Activated CD8-positive, alpha-beta T cell treated with anti-CD3 and anti-CD28 coated beads for 36 hours (primary cell): ENCODE data around the gene HSDL1. TPM values are rescaled to one million over a fixed set of nuclear protein-coding genes. Genes with fewer than 3 reads are reported as not detected.

Experiments
- ATAC-seq: fragments of 200-7000 bp; cut with Tn5 transposase; one replicate; pipeline ENCODE4 v1.10.0; 2021; ENCODE audit warnings: mild to moderate bottlenecking, moderate library complexity
- CTCF ChIA-PET: fragments of 350-600 bp; sonication (Branson Sonifier 250); formaldehyde crosslinking; loops from one replicate; lab custom pipeline; 2021; ENCODE audit warnings: antibody characterized with exemption; lab: Charles Lee
- POLR2A ChIA-PET: fragments of 350-600 bp; sonication (Branson Sonifier 250); formaldehyde crosslinking; loops from one replicate; lab custom pipeline; 2021; ENCODE audit warnings: antibody characterized with exemption; lab: Charles Lee
- DNase-seq: peaks from one replicate; pipeline ENCODE4 v3.0.0-alpha.2; 2020
- H3K27ac Mint-ChIP-seq: one replicate; pipeline ENCODE4 v1.8.0; 2021; ENCODE audit warnings: mild to moderate bottlenecking, mixed read lengths
- H3K27me3 Mint-ChIP-seq: one replicate; pipeline ENCODE4 v1.8.0; 2021; ENCODE audit warnings: mixed read lengths
- H3K36me3 Mint-ChIP-seq: one replicate; pipeline ENCODE4 v1.8.0; 2021; ENCODE audit warnings: low read depth, mixed read lengths
- H3K4me1 Mint-ChIP-seq: one replicate; pipeline ENCODE4 v1.8.0; 2021; ENCODE audit warnings: low read depth, mixed read lengths
- H3K4me3 Mint-ChIP-seq: one replicate; pipeline ENCODE4 v1.8.0; 2021; ENCODE audit warnings: mild to moderate bottlenecking, moderate library complexity, mixed read lengths
- H3K9me3 Mint-ChIP-seq: one replicate; pipeline ENCODE4 v1.8.0; 2021; ENCODE audit warnings: mixed read lengths
- CTCF ChIP-seq: fragments of 200-600 bp; IDR thresholded peaks from one replicate; pipeline ENCODE4 v1.8.0; 2022; ENCODE audit warnings: antibody characterized with exemption, mild to moderate bottlenecking
- intact Hi-C: fragments of 100-400 bp; cut with micrococcal nuclease; formaldehyde crosslinking; loops from one replicate; pipeline ENCODE4 v1.10.0; 2022
- total RNA-seq, 2 experiments: library from RNA; stranded (reverse); gene quantifications; one replicate each; pipeline ENCODE4 v1.2.3, GENCODE V29; 2021

The HSDL1 gene
- total RNA-seq, 2 experiments from 2014 or later, result 11.1 to 11.8 TPM

- ATAC-seq (peak; percentile 27), DNase-seq (peak; percentile 38)
- ChIA-PET POLR2A (interaction anchor here (0.6 to 1.4 kb wide), 3 partner anchors 13 to 466 kb away, joined by 3 to 5 read pairs (median 4); partner anchors contain the start of genes ADAD2, DNAAF1 and HSDL1), CTCF (interaction anchor here (0.9 to 9.8 kb wide), 5 partner anchors 8 to 221 kb away, joined by 3 to 172 read pairs (median 3); partner anchors contain the start of gene TAF1C)
- Mint-ChIP-seq H3K4me1 (peaks cover 16% of the 10 kb centered on the region), H3K4me3 (no peak overlapping the region), H3K27me3 (no peaks in the 10 kb centered on the region), H3K9me3 (no peaks in the 10 kb centered on the region), H3K36me3 (peaks cover 6% of the 10 kb centered on the region), H3K27ac (peak overlapping the region; percentile 36)
- no peak for TF ChIP-seq CTCF
- intact Hi-C loops, result loop anchor here (10.0 kb wide), 1 partner anchor 223 kb away; the partner anchor contains the start of gene OSGIN1
Observed at GRCh38 chr16:84177741-84178073, 32.7 kb upstream of the HSDL1 start.

DNA sequence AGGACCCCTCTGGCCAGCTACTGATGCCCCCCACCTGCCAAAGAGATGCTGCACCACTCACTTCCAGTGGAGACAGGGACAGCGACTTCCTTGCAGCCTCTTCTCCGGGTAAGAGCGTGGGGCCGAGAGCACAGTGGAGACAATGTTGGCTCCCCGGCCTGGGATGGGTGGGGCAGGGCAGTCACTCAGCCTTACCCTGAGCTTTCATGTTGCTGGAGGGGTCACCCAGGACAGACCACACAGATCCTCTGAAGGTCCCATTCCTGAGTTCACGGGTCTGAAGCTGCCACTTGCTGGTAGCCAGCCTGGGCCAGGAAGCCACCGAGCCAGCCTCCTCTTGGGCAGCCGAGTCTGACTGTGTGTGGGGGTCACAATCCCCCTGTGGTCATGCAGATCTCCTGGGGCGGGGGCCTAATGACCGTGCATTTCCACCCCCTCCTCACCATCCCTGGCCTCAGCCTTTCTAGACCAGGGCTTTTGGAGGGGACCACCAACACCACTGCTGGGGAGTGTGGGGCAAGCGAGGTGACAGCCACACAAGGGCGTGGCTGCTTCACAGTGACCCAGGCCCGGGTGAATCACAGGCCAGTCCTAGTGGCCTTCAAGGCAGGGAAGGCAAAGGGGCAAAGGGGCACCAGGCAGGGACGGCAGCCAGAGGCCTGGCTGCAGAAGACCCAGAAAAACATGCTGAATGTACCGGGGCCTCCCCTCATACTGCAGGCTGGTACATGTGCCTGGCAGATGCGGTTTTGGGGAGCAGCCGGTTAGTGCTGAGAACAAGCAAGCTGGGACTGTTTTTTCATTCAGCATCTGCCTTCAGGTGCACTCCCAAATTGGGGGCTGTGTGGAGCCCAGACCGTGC, 31.4 kb upstream of the HSDL1 start:
- ChIA-PET CTCF (interaction anchor here (0.8 to 9.8 kb wide), 26 partner anchors 10 to 222 kb away, joined by 3 to 172 read pairs (median 6); partner anchors contain the start of genes MBTPS1 and TAF1C), POLR2A (interaction anchor here (0.6 to 1.8 kb wide), 8 partner anchors 11 to 91 kb away, joined by 3 to 6 read pairs (median 4); partner anchors contain the start of gene MBTPS1)
- DNase-seq (no peak), ATAC-seq (no peak)
- intact Hi-C loops, result loop anchor here (10.0 kb wide), 1 partner anchor 222 kb away; the partner anchor contains the start of gene OSGIN1
- peaks cover 16% of the 10 kb centered on the region for H3K4me1 Mint-ChIP-seq
- H3K27me3 Mint-ChIP-seq, result no peaks in the 10 kb centered on the region
- no peaks in the 10 kb centered on the region for H3K9me3 Mint-ChIP-seq
- no peak for TF ChIP-seq CTCF
- H3K36me3 Mint-ChIP-seq, result peaks cover 3% of the 10 kb centered on the region
- no peak overlapping the region for H3K27ac Mint-ChIP-seq
- no peak overlapping the region for H3K4me3 Mint-ChIP-seq

DNA sequence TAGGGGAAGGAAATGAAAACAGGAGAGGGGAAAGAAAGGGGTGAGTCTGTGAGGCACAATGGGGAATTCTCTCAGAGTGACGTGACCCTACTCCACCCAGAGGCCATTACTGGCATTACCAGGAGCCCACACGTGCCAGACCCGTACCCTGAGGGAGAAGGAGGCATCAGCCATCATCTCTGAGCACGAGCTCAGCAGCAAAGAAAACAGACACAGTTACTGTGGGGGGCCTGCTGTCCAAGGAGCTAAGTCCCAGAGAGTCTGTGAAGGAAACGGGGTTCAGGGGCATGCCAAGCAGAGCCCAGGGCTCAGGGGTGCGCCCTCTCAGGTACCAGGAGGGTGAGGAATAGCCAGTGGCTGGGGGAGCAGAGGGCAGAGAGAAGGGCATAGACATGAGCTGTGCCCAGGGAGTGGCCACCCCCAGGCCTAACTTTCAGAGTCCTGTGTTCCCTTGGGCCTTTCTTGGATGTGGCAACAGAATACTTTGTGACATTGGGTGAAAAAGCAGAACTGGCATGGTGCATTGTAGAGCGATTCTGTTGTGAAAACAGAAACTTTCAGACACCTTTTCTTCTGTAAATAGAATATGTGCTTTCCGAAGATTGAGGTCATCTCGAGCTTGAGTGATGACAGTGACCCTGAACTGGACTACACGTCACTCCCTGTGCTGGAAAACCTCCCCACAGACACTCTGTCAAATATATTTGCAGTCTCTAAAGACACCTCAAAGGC, 30.5 kb upstream of the HSDL1 start:
- peak; percentile 92 for TF ChIP-seq CTCF
- Mint-ChIP-seq H3K9me3 (no peaks in the 10 kb centered on the region), H3K4me3 (no peak overlapping the region), H3K36me3 (no peaks in the 10 kb centered on the region), H3K27me3 (no peaks in the 10 kb centered on the region), H3K27ac (no peak overlapping the region), H3K4me1 (peaks cover 16% of the 10 kb centered on the region)
- POLR2A ChIA-PET, result interaction anchor here (0.6 to 1.8 kb wide), 8 partner anchors 10 to 90 kb away, joined by 3 to 6 read pairs (median 4); partner anchors contain the start of gene MBTPS1
- ATAC-seq (peak; percentile 97), DNase-seq (peak; percentile 83)
- CTCF ChIA-PET, result interaction anchor here (0.8 to 9.8 kb wide), 36 partner anchors 9 to 248 kb away, joined by 3 to 172 read pairs (median 5); partner anchors contain the start of genes ADAD2, DNAAF1, HSDL1 and MBTPS1
- intact Hi-C loops, result loop anchor here (10.0 kb wide), 1 partner anchor 221 kb away; the partner anchor contains the start of gene OSGIN1

- Mint-ChIP-seq H3K4me1 (peaks cover 16% of the 10 kb centered on the region), H3K27me3 (no peaks in the 10 kb centered on the region), H3K36me3 (no peaks in the 10 kb centered on the region), H3K27ac (no peak overlapping the region), H3K4me3 (no peak overlapping the region), H3K9me3 (no peaks in the 10 kb centered on the region)
- TF ChIP-seq CTCF, result no peak
- POLR2A ChIA-PET, result no interaction called here
- ATAC-seq (no peak), DNase-seq (no peak)
- CTCF ChIA-PET, result interaction anchor here (0.8 to 9.8 kb wide), 23 partner anchors 8 to 116 kb away, joined by 3 to 172 read pairs (median 6); partner anchors contain the start of genes ADAD2, DNAAF1, HSDL1 and MBTPS1
- intact Hi-C loops, result loop anchor here (10.0 kb wide), 1 partner anchor 220 kb away; the partner anchor contains the start of gene OSGIN1
Observed at GRCh38 chr16:84174396-84174795, 29.4 kb upstream of the HSDL1 start.
